Posterior vena cava (tissue), 2 donors: ENCODE measurements around the gene CLCA2. TPM values are rescaled to one million over a fixed set of nuclear protein-coding genes. Genes with fewer than 3 reads are reported as not detected.

Experiments used
- DNase-seq: peaks from one replicate; pipeline ENCODE4 v3.0.0-alpha.2; 2020; ENCODE audit warnings: low spot score
- intact Hi-C, 2 donors: fragments of 100-400 bp; cut with DNase I; formaldehyde crosslinking; loops; one replicate each; pipeline versions ENCODE4 v1.14.1 to v1.14.2; 2022 to 2023
- long read RNA-seq, 2 donors: library from polyadenylated mRNA; unstranded; transcript quantifications; one replicate each; pipeline ENCODE4 v2.0.0, GENCODE V29; 2020 to 2021
- total RNA-seq, 2 donors: library from RNA; stranded (reverse); fragmentation: NEBNext Ultra II Directional; extraction: Animal tissue kit (Norgen Biotek cat#: 25700); gene quantifications; one replicate each; pipeline ENCODE4 v1.2.1, GENCODE V29; 2021
- donor health status: DM: yes; HTN: yes; CAD: no.
- donor health status: DM: yes; HTN: yes; CAD: no.

Gene CLCA2
- under 1 TPM; 0.10 to 0.32 TPM for total RNA-seq
- long read RNA-seq, donor 1, result 0 reads
- long read RNA-seq, donor 2, result 0 reads

- intact Hi-C loops, result no loop called here
- DNase-seq, result no peak
Observed at GRCh38 chr1:86423873-86424272, at the start of gene CLCA2. Gene CLCA2, plus strand, starts transcription at chr1:86424171. Its CDS starts 77 bp downstream, at chr1:86424248.

- intact Hi-C loops, result no loop called here
- no peak for DNase-seq
Observed at GRCh38 chr1:86375688-86376087, 48.3 kb upstream of the CLCA2 start.

- intact Hi-C loops, result no loop called here
- DNase-seq, result no peak
Observed at GRCh38 chr1:86377341-86377740, 46.6 kb upstream of the CLCA2 start.

GRCh38 chr1:86378813-86379212 lies 45.2 kb upstream of the CLCA2 start:
- intact Hi-C loops, result no loop called here
- DNase-seq, result no peak

GRCh38 chr1:86380257-86380861 lies 43.6 kb upstream of the CLCA2 start:
- intact Hi-C loops, result loop anchor here in 1 of 2 donors (5.0 to 10.0 kb wide), 2 partner anchors 692 to 1244 kb away; no protein-coding TSS in a partner anchor
- DNase-seq, result no peak

GRCh38 chr1:86381223-86381622 lies 42.7 kb upstream of the CLCA2 start:
- DNase-seq, result no peak
- intact Hi-C loops, result loop anchor here in 1 of 2 donors (5.0 to 10.0 kb wide), 2 partner anchors 691 to 1244 kb away; no protein-coding TSS in a partner anchor

- DNase-seq, result no peak
- intact Hi-C loops, result loop anchor here in 1 of 2 donors (5.0 to 10.0 kb wide), 2 partner anchors 689 to 1242 kb away; no protein-coding TSS in a partner anchor
Observed at GRCh38 chr1:86382878-86383277, 41.1 kb upstream of the CLCA2 start.

GRCh38 chr1:86387916-86388627 lies 35.9 kb upstream of the CLCA2 start:
- no peak for DNase-seq
- intact Hi-C loops, result loop anchor here in 1 of 2 donors (10.0 kb wide), 1 partner anchor 1237 kb away; no protein-coding TSS in a partner anchor

GRCh38 chr1:86388777-86389176 lies 35.2 kb upstream of the CLCA2 start:
- no peak for DNase-seq
- intact Hi-C loops, result loop anchor here in 1 of 2 donors (10.0 kb wide), 1 partner anchor 1236 kb away; no protein-coding TSS in a partner anchor

- intact Hi-C loops, result loop anchor here in 1 of 2 donors (10.0 kb wide), 1 partner anchor 1235 kb away; no protein-coding TSS in a partner anchor
- no peak for DNase-seq
Observed at GRCh38 chr1:86389307-86389706, 34.7 kb upstream of the CLCA2 start.

GRCh38 chr1:86394416-86394815 lies 29.6 kb upstream of the CLCA2 start:
- intact Hi-C loops, result no loop called here
- DNase-seq, result no peak

GRCh38 chr1:86395751-86396497 lies 28.0 kb upstream of the CLCA2 start, which contains the start of gene ODF2L:
Gene ODF2L, minus strand, starts transcription at chr1:86396323. Its CDS starts 9,296 bp downstream, at chr1:86387027.
- DNase-seq, result peak; percentile 97
- intact Hi-C loops, result no loop called here

- intact Hi-C loops, result no loop called here
Observed at GRCh38 chr1:86396498-86396890, 27.5 kb upstream of the CLCA2 start.

GRCh38 chr1:86409416-86410021 lies 14.5 kb upstream of the CLCA2 start:
- DNase-seq, result no peak
- intact Hi-C loops, result no loop called here

More at GRCh38 chr1:86396498-86396890, 27.5 kb upstream of the CLCA2 start:
- DNase-seq, result no peak

- intact Hi-C loops, result no loop called here
- no peak for DNase-seq
Observed at GRCh38 chr1:86410879-86411278, 13.1 kb upstream of the CLCA2 start.

GRCh38 chr1:86416343-86416742 lies 7.6 kb upstream of the CLCA2 start:
- no peak for DNase-seq
- intact Hi-C loops, result no loop called here

GRCh38 chr1:86419277-86419903 lies 4.6 kb upstream of the CLCA2 start:
- intact Hi-C loops, result no loop called here
- DNase-seq, result no peak

GRCh38 chr1:86421601-86422280 lies 2.2 kb upstream of the CLCA2 start:
- no peak for DNase-seq
- intact Hi-C loops, result no loop called here
